Esophagus squamous epithelium (tissue), 4 donors: ENCODE measurements around the gene IKZF3.

Source experiments
- POLR2A ChIP-seq, 4 donors: fragments of 450-650 bp; IDR thresholded peaks; one replicate each; pipeline ENCODE4 v1.6.1; 2017; ENCODE audit warnings: antibody characterized with exemption in 4 of 4, mild to moderate bottlenecking in 4 of 4, moderate library complexity in 3 of 4
- TF ChIP-seq, protein P1 (sequence below), 6 experiments: fragments of 450-650 bp in 4 of 6; fragments of 200-600 bp in 2 of 6; sonication (generic) in 2 of 6; IDR thresholded peaks; one replicate each; pipeline ENCODE4 v1.5.1; 2016 to 2019; ENCODE audit warnings: antibody characterized with exemption in 6 of 6, mild to moderate bottlenecking in 4 of 6, moderate library complexity in 4 of 6

DNA sequence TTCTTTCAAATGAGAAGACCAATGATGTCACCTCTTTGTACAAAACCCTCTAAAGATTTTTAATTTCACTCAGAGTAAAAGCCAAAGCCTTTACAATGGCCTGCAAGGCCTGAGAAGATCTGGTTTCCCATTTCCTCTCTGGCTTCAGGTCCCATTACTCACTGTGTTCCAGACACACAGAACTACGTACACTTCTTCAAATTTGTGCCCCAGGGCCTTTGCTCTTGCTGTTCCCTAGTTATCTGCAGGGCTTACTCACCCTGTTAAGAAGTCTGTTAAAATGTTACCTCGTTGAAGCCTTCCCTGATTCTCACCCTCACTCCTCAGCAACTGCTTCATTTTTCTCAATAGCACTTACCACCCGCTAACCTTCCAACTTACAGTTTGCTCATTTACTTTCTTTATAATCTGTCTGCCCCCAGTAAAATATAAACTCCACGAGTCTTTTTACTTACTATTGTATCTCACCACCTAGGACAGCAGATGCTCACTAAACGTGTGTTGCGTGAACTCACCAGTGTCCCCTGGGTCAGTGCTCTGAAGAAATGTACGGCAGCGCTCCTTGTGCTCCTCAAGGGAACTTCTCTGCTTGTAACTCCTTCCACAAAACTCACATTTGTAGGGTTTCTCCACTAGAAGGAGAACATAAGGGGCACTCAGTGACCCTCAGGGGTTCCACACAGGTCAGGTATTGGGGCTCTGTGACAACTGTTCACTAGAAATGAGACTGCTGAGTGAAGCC, 76.2 kb downstream of the IKZF3 start:
- TF ChIP-seq, protein P1, sequence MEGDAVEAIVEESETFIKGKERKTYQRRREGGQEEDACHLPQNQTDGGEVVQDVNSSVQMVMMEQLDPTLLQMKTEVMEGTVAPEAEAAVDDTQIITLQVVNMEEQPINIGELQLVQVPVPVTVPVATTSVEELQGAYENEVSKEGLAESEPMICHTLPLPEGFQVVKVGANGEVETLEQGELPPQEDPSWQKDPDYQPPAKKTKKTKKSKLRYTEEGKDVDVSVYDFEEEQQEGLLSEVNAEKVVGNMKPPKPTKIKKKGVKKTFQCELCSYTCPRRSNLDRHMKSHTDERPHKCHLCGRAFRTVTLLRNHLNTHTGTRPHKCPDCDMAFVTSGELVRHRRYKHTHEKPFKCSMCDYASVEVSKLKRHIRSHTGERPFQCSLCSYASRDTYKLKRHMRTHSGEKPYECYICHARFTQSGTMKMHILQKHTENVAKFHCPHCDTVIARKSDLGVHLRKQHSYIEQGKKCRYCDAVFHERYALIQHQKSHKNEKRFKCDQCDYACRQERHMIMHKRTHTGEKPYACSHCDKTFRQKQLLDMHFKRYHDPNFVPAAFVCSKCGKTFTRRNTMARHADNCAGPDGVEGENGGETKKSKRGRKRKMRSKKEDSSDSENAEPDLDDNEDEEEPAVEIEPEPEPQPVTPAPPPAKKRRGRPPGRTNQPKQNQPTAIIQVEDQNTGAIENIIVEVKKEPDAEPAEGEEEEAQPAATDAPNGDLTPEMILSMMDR (IDR thresholded peaks at IDR 0.05), result no peak
- TF ChIP-seq POLR2A (IDR thresholded peaks at IDR 0.05), result no peak
